K562 (cell line): ENCODE results near the gene LAMA2. TPM values are rescaled to one million over a fixed set of nuclear protein-coding genes. Genes with fewer than 3 reads are reported as not detected.

Experiments used
- ATAC-seq: fragments of 200-7000 bp; cut with Tn5 transposase; 3 replicates; pipeline ENCODE4 v1.9.1; 2020; ENCODE audit warnings: moderate library complexity
- BruUV-seq: library from RNA; stranded (reverse); fragments of 400-500 nt; replicated peaks from 2 replicates; lab custom pipeline; 2021; lab: Mats Ljungman, UMichigan
- CTCF ChIA-PET: fragments of 300-600 bp; formaldehyde crosslinking; extraction: SDS; loops from one replicate; lab custom pipeline; 2021; ENCODE audit warnings: low intra/inter-chr PET ratio; lab: Yijun Ruan, JAX
- POLR2A ChIA-PET: fragments of 300-600, 350-650 bp; sonication (Branson Sonifier 250); formaldehyde crosslinking; extraction: SDS; loops from one replicate; lab custom pipeline; 2021; ENCODE audit warnings: antibody characterized with exemption, inconsistent platforms; lab: Yijun Ruan, JAX
- DNase-seq, 4 experiments: peaks; one replicate each; pipeline versions ENCODE4 v3.0.0 to v3.0.0-alpha.2; 2011 to 2018; ENCODE audit warnings: low spot score in 3 of 4, mixed read lengths in 3 of 4; ENCODE audit errors: extremely low read depth in 1 of 4
- FAIRE-seq: peaks from 2 replicates; lab custom pipeline; 2011; peaks lifted over from hg19 to GRCh38; lab: Jason Lieb, UNC
- H2AFZ ChIP-seq: 2 replicates; pipeline ENCODE4 v1.6.0; 2011; ENCODE audit warnings: low read depth, low read length, control low read depth, inconsistent platforms
- H3K27ac ChIP-seq: fragments of 200-600 bp; 3 replicates; pipeline ENCODE4 v1.8.0; 2011; ENCODE audit warnings: low read depth, mild to moderate bottlenecking, control low read depth, inconsistent platforms, low read length, moderate library complexity, mixed read lengths; ENCODE audit errors: extremely low read depth
- H3K27me3 ChIP-seq, 2 experiments: fragments of 300-600 bp in 1 of 2; 2 replicates in 1 of 2; 3 replicates in 1 of 2; pipeline versions ENCODE4 v1.6.0 to v1.8.0; 2011; ENCODE audit warnings: inconsistent platforms in 2 of 2, low read length in 2 of 2, mild to moderate bottlenecking in 1 of 2, mixed read lengths in 1 of 2, moderate library complexity in 1 of 2; ENCODE audit not compliant: control insufficient read depth in 2 of 2, insufficient read depth in 2 of 2
- H3K36me3 ChIP-seq: fragments of 300-600 bp; 3 replicates; pipeline ENCODE4 v1.8.0; 2011; ENCODE audit warnings: mild to moderate bottlenecking, low read length, inconsistent platforms; ENCODE audit not compliant: control insufficient read depth, insufficient read depth
- H3K4me1 ChIP-seq, 2 experiments: fragments of 200-600 bp in 1 of 2; replicated peaks in 1 of 2; 2 replicates in 1 of 2; 3 replicates in 1 of 2; pipeline versions ENCODE4 v1.5.1 to v1.8.0; 2011; ENCODE audit warnings: inconsistent platforms in 2 of 2, low read length in 2 of 2, mild to moderate bottlenecking in 1 of 2, mixed read lengths in 1 of 2, moderate library complexity in 1 of 2; ENCODE audit not compliant: control insufficient read depth in 2 of 2, insufficient read depth in 2 of 2
- H3K4me2 ChIP-seq: 2 replicates; pipeline ENCODE4 v1.6.1; 2011; ENCODE audit warnings: low read length, control low read depth, inconsistent platforms, mixed read lengths; ENCODE audit not compliant: insufficient read depth
- H3K4me3 ChIP-seq: fragments of 200-600 bp; sonication (generic), shearing (Covaris generic); 2 replicates; pipeline ENCODE4 v1.5.1; 2016; ENCODE audit warnings: control low read depth, inconsistent platforms
- H3K79me2 ChIP-seq: fragments of 200-600 bp; 3 replicates; pipeline ENCODE4 v1.8.0; 2011; ENCODE audit warnings: low read length, inconsistent platforms; ENCODE audit not compliant: control insufficient read depth, insufficient read depth
- H3K9ac ChIP-seq, 2 experiments: 2 replicates each; pipeline versions ENCODE4 v1.6.0 to v1.6.1; 2011; ENCODE audit warnings: low read depth in 2 of 2, low read length in 2 of 2, control low read depth in 1 of 2, inconsistent platforms in 1 of 2, mild to moderate bottlenecking in 1 of 2, mixed read lengths in 1 of 2; ENCODE audit not compliant: insufficient read depth in 1 of 2
- H3K9me1 ChIP-seq: one replicate; pipeline ENCODE4 v1.6.0; 2011; ENCODE audit warnings: inconsistent platforms, mild to moderate bottlenecking, low read length, moderate library complexity; ENCODE audit not compliant: control insufficient read depth, insufficient read depth
- H3K9me3 ChIP-seq: replicated peaks from 2 replicates; pipeline ENCODE4 v1.5.1; 2011; ENCODE audit warnings: low read depth, low read length, inconsistent platforms; ENCODE audit not compliant: control insufficient read depth, insufficient read depth
- H4K20me1 ChIP-seq: replicated peaks from 2 replicates; pipeline ENCODE4 v1.6.1; 2011; ENCODE audit warnings: low read length, inconsistent platforms, mixed read lengths; ENCODE audit not compliant: control insufficient read depth, insufficient read depth
- AFF1 ChIP-seq, 2 experiments: fragments of 450-650 bp; IDR thresholded peaks; 2 replicates each; pipeline ENCODE4 v1.6.1; 2018; ENCODE audit warnings: mild to moderate bottlenecking in 2 of 2, low read depth in 1 of 2; ENCODE audit not compliant: partially characterized antibody in 2 of 2
- AFF4 ChIP-seq: sonication (generic); formaldehyde crosslinking; IDR thresholded peaks from 2 replicates; pipeline ENCODE4 v1.8.0; 2023; ENCODE audit warnings: mild to moderate bottlenecking, missing genetic modification reagents
- CEBPB ChIP-seq: fragments of 450-650 bp; IDR thresholded peaks from 2 replicates; pipeline ENCODE4 v1.6.1; 2016; ENCODE audit warnings: missing genetic modification characterization, missing compliant biosample characterization
- ERF ChIP-seq: fragments of 450-650 bp; formaldehyde crosslinking; IDR thresholded peaks from 2 replicates; pipeline ENCODE4 v1.4.0; 2020; ENCODE audit warnings: mild to moderate bottlenecking, mixed read lengths
- HBP1 ChIP-seq: fragments of 450-650 bp; formaldehyde crosslinking; IDR thresholded peaks from 2 replicates; pipeline ENCODE4 v1.4.0; 2022; ENCODE audit warnings: missing genetic modification characterization
- NUFIP1 ChIP-seq: fragments of 450-650 bp; IDR thresholded peaks from 2 replicates; pipeline ENCODE4 v1.6.1; 2018; ENCODE audit not compliant: partially characterized antibody
- RAD21 ChIP-seq, 2 experiments: fragments of 250-450 bp in 1 of 2; fragments of 450-650 bp in 1 of 2; sonication (Bioruptor Pico) in 1 of 2; formaldehyde crosslinking in 1 of 2; IDR thresholded peaks in 1 of 2; conservative IDR thresholded peaks in 1 of 2; 2 replicates each; pipeline versions ENCODE4 v1.4.0 to v1.8.0; 2020 to 2022; ENCODE audit warnings: mild to moderate bottlenecking in 2 of 2, moderate library complexity in 1 of 2
- SIRT6 ChIP-seq: IDR thresholded peaks from one replicate; pipeline ENCODE4 v1.6.1; 2012; ENCODE audit warnings: low read depth, mild to moderate bottlenecking, control low read depth, inconsistent platforms, low read length, moderate library complexity
- SRSF3 ChIP-seq: fragments of 200-400 bp; formaldehyde crosslinking; IDR thresholded peaks from 2 replicates; pipeline ENCODE4 v1.6.1; 2016; ENCODE audit warnings: mild to moderate bottlenecking, low read length, moderate library complexity; ENCODE audit not compliant: insufficient read depth
- ZNF764 ChIP-seq: fragments of 250-450 bp; sonication (Bioruptor Pico); IDR thresholded peaks from 2 replicates; pipeline ENCODE4 v1.4.0; 2020; ENCODE audit warnings: low read depth, mild to moderate bottlenecking, moderate library complexity
- WGBS: fragments of 100-300 bp; shearing (Covaris generic); methylation state at CpG from one replicate; pipeline ENCODE4 v1.1.6; 2016; ENCODE audit warnings: low coverage, mixed read lengths; ENCODE audit not compliant: insufficient coverage; ENCODE audit errors: missing lambda C conversion rate; 5-methylcytosine and 5-hydroxymethylcytosine counted together
- in situ Hi-C: fragments of 300-500 bp; cut with MboI; formaldehyde crosslinking; loops from 4 replicates; pipeline ENCODE4 v1.15.0; 2018; ENCODE audit warnings: inconsistent platforms, mixed read lengths
- intact Hi-C: fragments of 100-400 bp; cut with micrococcal nuclease; formaldehyde crosslinking; loops from 2 replicates; pipeline ENCODE4 v1.14.2; 2022
- polyA plus RNA-seq, 8 experiments: library from polyadenylated mRNA; depleted of rRNA in 4 of 8; stranded (reverse) in 5 of 8; unstranded in 3 of 8; fragments of >200 nt; fragmentation: Nextera tagmentation in 2 of 8; fragmentation: Illumina TruSeq in 1 of 8; extraction: Ambion mirVana in 2 of 8; extraction: Trizol in 1 of 8; gene quantifications; 2 replicates each; pipeline versions ENCODE4 v1.2.1 to v1.2.3, GENCODE V29; 2011 to 2014; ENCODE audit warnings: inconsistent platforms in 1 of 8, missing spikeins in 1 of 8
- total RNA-seq, 7 experiments: library from RNA; depleted of rRNA in 6 of 7; stranded (reverse); fragments of >200 nt in 6 of 7; fragmentation: Illumina TruSeq in 2 of 7; extraction: Trizol in 2 of 7; gene quantifications; 2 replicates each; pipeline versions ENCODE4 v1.2.1 to v1.2.3, GENCODE V29; 2011 to 2021; ENCODE audit warnings: low replicate concordance in 1 of 7

Gene LAMA2
- total and polyA plus RNA-seq, 9 of the 15 experiments (the other 6 are each of a cell fraction or from before 2014, with no cell fraction given) = 0.04 to 1.5 (median 0.36) TPM

DNA sequence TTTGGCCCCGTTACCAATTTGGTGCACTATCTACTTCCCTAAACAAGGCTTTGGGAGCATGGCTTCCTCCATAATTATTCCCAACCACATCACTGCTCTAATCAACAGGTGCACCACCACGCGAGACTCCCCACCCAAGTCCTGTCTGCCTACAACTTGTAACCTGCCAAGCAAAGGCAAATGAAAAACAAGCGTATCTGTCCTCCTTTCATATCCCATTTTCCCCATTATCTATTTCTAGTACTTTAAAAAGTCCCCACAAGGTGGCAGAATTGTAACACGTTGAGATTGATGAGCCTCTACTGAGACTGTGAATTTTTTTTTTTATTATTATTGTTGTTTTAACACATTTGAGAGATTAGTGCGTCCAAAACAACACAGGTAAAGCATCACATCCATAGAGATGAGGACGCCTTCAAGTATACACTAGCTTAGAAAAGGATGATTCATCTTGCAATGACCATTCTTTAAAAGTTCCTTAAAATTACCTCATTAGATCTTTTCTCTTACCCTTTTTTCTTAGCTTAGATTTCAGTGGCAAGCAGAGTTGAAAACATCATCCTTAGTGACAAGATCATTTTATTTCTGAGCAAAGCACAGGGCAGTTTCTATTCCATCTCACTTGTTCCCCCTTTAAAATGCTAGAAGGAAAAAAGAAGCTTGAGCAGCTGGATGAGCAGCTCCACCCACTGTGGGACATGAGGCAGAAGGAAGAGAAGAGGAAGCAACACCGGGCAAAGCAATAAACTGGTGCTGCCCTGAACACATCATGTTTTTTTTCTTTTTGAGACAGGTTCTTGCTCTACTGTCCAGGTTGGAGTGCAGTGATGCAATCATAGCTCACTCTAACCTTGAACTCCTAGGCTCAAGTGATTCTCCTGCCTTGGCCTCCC lies 616.3 kb downstream of the LAMA2 start:
- CTCF ChIA-PET = interaction anchor here (0.7 to 2.3 kb wide), 8 partner anchors 9 to 522 kb away, joined by 3 to 17 read pairs (median 6); no protein-coding TSS in a partner anchor
- no peak overlapping the region for H3K9ac ChIP-seq
- in situ Hi-C loops = loop anchor here (10.0 kb wide), 1 partner anchor 526 kb away; no protein-coding TSS in a partner anchor
- TF ChIP-seq NUFIP1 (no peak), AFF1 (IDR thresholded peaks at IDR 0.05; ENCODE audit: low read depth in 1 of 2, partially characterized antibody in 2 of 2) (no peak), CEBPB (tag) (peak; percentile 46; the same call in 1 of the 2 replicates), ERF (CRISPR knock-in tag) (no peak), HBP1 (CRISPR knock-in tag) (no peak), ZNF764 (CRISPR knock-in tag) (no peak), SRSF3 (no peak), AFF4 (no peak), RAD21 (CRISPR knock-in tag; conservative IDR thresholded peaks at IDR 0.05 in 1 of 2, IDR thresholded peaks at IDR 0.05 in 1 of 2) (peak; percentile 90 to 92), SIRT6 (no peak)

More for the DNA sequence above, 616.3 kb downstream of the LAMA2 start:
- Histone ChIP-seq H3K36me3 (no peaks in the 10 kb centered on the region), H3K27ac (no peak overlapping the region), H3K4me3 (no peak overlapping the region), H3K9me3 (no peaks in the 10 kb centered on the region), H3K9me1 (no peaks in the 10 kb centered on the region), H3K27me3 (no peaks in the 10 kb centered on the region), H3K4me2 (peak overlapping the region; percentile 55), H4K20me1 (no peaks in the 10 kb centered on the region), H2AFZ (peak overlapping the region; percentile 71), H3K4me1 (peaks cover 2 to 19% of the 10 kb centered on the region in 2 experiments; a peak in 2 of 5 replicates), H3K79me2 (no peaks in the 10 kb centered on the region)
- POLR2A ChIA-PET = interaction anchor here (0.7 to 1.1 kb wide), 2 partner anchors 18 to 32 kb away, joined by 3 read pairs; no protein-coding TSS in a partner anchor
- WGBS = 4% methylated on average over 8 of the region's 8 CpGs
- DNase-seq = peak; percentile 31 to 72 (median 40)
- peak; percentile 71 for ATAC-seq
- peak; percentile 75 for FAIRE-seq
- intact Hi-C loops = loop anchor here (1.0 to 2.0 kb wide), 6 partner anchors 68 to 522 kb away; no protein-coding TSS in a partner anchor
- no TSS peak for BruUV-seq
